AG09319 (cell line): Measurements from ENCODE around the gene TOR1AIP1.
"Not testable (repeated sequence)": the region's sequence is repeated elsewhere in the genome, so short reads cannot be mapped to it uniquely, and the experiment has no call there.

Experiments used
- DNase-seq: peaks from one replicate; pipeline ENCODE4 v3.0.0-alpha.2; 2010; ENCODE audit warnings: low read depth; ENCODE audit errors: extremely low read depth
- TF ChIP-seq, protein P1 (sequence below): IDR thresholded peaks from 2 replicates; pipeline ENCODE4 v1.5.1; 2011; ENCODE audit warnings: low read depth, mild to moderate bottlenecking, inconsistent platforms, low read length, moderate library complexity

TOR1AIP1 gene, protein sequence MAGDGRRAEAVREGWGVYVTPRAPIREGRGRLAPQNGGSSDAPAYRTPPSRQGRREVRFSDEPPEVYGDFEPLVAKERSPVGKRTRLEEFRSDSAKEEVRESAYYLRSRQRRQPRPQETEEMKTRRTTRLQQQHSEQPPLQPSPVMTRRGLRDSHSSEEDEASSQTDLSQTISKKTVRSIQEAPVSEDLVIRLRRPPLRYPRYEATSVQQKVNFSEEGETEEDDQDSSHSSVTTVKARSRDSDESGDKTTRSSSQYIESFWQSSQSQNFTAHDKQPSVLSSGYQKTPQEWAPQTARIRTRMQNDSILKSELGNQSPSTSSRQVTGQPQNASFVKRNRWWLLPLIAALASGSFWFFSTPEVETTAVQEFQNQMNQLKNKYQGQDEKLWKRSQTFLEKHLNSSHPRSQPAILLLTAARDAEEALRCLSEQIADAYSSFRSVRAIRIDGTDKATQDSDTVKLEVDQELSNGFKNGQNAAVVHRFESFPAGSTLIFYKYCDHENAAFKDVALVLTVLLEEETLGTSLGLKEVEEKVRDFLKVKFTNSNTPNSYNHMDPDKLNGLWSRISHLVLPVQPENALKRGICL

DNA sequence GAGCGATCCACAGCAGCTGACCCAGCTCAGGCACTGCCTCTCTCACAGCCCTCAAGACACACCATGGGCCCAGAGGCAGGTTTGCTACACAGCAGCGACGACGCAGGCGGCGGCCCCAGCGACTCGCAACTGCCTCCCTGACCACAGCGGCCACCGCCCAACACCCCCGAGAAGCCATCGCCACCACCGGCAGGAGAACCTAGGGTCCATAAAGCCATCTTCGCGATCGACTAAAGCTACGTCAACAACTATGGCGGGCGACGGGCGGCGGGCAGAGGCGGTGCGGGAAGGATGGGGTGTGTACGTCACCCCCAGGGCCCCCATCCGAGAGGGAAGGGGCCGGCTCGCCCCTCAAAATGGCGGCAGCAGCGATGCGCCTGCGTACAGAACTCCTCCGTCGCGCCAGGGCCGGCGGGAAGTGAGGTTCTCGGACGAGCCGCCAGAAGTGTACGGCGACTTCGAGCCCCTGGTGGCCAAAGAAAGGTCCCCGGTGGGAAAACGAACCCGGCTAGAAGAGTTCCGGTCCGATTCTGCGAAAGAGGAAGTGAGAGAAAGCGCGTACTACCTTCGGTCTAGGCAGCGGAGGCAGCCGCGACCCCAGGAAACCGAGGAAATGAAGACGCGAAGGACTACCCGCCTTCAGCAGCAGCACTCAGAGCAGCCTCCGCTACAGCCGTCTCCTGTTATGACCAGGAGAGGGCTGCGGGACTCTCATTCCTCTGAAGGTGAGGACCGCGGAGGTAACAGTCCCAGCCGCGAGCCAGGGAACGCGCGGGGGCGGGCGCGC is at the start of gene TOR1AIP1:
Gene TOR1AIP1 (plus strand): TSS at position 33 of the 787 bp plus-strand sequence. CDS start 218 bp downstream, at position 251.
- DNase-seq, result peak; percentile 96
- TF ChIP-seq, protein P1, sequence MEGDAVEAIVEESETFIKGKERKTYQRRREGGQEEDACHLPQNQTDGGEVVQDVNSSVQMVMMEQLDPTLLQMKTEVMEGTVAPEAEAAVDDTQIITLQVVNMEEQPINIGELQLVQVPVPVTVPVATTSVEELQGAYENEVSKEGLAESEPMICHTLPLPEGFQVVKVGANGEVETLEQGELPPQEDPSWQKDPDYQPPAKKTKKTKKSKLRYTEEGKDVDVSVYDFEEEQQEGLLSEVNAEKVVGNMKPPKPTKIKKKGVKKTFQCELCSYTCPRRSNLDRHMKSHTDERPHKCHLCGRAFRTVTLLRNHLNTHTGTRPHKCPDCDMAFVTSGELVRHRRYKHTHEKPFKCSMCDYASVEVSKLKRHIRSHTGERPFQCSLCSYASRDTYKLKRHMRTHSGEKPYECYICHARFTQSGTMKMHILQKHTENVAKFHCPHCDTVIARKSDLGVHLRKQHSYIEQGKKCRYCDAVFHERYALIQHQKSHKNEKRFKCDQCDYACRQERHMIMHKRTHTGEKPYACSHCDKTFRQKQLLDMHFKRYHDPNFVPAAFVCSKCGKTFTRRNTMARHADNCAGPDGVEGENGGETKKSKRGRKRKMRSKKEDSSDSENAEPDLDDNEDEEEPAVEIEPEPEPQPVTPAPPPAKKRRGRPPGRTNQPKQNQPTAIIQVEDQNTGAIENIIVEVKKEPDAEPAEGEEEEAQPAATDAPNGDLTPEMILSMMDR, result peak; percentile 25; the same call in 1 of the 2 replicates

DNA sequence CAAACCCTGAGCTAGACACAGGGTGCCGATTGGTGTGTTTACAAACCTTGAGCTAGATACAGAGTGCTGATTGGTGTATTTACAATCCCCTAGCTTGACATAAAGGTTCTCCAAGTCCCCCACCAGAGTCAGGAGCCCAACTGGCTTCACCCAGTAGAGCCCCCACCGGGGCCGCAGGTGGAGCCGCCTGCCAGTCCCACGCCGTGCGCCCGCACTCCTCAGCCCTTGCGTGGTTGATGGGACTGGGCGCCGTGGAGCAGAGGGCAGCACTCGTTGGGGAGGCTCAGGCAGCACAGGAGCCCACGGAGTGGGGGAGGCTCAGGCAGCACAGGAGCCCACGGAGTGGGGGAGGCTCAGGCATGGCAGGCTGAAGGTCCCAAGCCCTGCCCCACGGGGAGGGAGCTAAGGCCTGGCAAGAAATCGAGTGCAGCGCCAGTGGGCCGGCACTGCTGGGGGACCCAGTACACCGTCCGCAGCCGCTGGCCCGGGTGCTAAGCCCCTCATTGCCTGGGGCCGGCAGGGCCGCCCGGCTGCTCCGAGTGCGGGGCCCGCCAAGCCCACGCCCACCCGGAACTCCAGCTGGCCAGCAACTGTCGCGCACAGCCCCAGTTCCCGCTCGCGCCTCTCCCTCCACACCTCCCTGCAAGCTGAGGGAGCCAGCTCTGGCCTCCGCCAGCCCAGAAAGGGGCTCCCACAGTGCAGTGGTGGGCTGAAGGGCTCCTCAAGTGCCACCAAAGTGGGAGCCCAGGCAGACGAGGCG is 45.2 kb upstream of the TOR1AIP1 start:
- not testable (repeated sequence) for DNase-seq

DNA sequence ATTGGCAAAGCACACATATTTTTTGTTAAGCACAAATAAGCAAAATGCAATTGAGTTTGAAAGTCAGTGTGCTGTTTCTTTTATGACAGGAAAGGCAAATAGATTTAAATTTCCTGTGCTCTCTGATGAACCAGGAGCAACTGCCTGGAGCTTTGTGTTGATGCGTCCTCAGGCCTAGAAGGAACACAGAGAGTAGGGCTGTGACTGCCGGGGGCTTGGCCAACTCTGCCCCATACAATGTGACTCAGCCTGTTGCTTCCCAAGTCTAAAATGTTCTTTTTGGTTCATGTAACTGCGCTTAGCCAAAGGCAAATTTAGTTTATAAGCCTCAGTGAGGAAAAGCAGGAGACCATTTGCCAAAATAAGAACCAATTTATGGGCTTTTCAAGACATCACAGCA is 42.0 kb upstream of the TOR1AIP1 start:
- TF ChIP-seq, protein P1, result no peak
- no peak for DNase-seq

DNA sequence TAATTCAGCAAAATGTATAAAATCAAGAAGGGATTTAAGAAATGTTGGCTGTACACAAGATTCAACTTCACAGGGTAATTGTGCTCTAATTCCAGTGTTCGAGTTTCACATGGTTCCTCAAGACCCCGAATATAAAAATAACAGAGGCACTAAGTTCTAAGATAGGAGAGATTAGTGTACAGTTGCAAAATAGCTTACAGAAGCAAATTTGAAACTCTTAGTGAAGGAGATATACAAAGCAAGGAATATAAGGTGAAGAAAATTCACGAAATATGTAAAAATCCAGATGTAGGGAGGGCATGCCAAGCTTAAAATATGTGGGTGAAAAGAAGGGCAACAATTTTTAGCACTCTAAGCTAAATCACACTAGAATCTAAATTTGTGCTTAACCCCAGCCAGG is 33.9 kb upstream of the TOR1AIP1 start:
- TF ChIP-seq, protein P1, result no peak

DNA sequence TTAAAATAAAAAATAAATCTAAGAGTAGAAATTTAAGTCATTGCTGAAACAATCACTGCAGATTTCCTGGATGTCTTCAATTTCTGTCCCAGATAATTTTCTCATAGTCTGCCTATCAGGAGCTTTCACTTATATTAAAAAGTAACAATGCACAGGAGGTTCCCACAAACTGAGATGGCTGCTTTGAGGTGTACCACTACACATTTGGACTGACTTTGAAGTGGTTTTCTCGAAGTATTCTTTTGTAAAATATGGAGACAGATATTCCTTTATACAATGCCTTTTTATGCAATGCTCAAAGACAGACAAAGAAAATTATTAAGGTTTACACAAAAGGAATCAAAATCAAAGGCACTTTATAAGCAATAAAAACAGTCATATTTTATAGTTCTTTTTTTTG is 29.0 kb upstream of the TOR1AIP1 start:
- TF ChIP-seq, protein P1, result no peak
- DNase-seq, result no peak

More for the DNA sequence above, 33.9 kb upstream of the TOR1AIP1 start:
- no peak for DNase-seq

DNA sequence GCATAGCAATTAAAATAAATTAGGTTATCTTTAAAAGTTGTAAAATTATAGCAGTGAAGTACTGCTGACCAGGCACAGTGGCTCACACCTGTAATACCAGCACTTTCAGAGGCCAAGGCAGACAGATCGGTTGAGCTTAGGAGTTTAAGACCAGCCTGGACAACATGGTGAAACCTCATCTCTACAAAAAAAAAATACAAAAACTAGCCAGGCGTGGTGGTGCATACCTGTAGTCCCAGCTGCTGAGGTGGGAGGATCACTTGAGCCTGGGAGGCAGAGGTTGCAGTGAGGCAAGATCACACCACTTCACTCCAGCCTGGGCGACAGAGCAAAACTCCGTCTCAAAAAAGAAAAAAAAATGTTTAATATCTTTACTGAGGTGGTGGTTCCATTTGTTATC is 26.3 kb upstream of the TOR1AIP1 start:
- not testable (repeated sequence) for DNase-seq

DNA sequence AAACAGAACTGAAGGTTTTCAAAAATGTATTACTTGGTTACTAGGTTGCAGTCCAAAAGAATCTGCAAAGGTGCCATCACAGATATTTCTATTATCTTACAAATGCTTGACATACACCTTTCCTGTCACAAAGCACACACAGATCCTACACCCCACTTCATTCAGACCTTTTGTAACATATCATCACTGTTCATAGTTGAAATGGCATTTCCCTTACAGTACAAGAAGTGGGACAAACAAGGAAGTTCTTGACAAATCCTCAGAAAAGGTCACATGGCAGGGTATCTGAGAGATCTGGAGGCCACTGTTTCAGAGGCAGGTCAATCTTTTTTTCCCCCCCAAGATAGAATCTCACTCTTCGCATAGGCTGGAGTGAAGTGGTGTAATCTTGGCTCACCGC is 25.8 kb upstream of the TOR1AIP1 start:
- no peak for DNase-seq

More for the DNA sequence above, 25.8 kb upstream of the TOR1AIP1 start:
- TF ChIP-seq, protein P1, result no peak
